ENCODE measurements around the gene POLR1B.
"Not testable (repeated sequence)": the region's sequence is repeated elsewhere in the genome, so short reads cannot be mapped to it uniquely, and the experiment has no call there.

- TF ChIP-seq CTCF, EZH2, EZH2phosphoT487 (IDR thresholded peaks at IDR 0.05): not testable (repeated sequence)
Measured at GRCh38 chr2:112500850-112501484, 41.3 kb upstream of the POLR1B start.
